VCaP (cell line): ENCODE data around the gene FOS.

Experiments
- H3K27ac ChIP-seq: fragments of 450-650 bp; 2 replicates; pipeline ENCODE4 v1.5.1; 2017
- TF ChIP-seq, protein P1 (sequence below): fragments of 450-650 bp; conservative IDR thresholded peaks from 2 replicates; pipeline ENCODE4 v1.5.1; 2017; ENCODE audit warnings: mild to moderate bottlenecking, moderate library complexity

Gene FOS

DNA sequence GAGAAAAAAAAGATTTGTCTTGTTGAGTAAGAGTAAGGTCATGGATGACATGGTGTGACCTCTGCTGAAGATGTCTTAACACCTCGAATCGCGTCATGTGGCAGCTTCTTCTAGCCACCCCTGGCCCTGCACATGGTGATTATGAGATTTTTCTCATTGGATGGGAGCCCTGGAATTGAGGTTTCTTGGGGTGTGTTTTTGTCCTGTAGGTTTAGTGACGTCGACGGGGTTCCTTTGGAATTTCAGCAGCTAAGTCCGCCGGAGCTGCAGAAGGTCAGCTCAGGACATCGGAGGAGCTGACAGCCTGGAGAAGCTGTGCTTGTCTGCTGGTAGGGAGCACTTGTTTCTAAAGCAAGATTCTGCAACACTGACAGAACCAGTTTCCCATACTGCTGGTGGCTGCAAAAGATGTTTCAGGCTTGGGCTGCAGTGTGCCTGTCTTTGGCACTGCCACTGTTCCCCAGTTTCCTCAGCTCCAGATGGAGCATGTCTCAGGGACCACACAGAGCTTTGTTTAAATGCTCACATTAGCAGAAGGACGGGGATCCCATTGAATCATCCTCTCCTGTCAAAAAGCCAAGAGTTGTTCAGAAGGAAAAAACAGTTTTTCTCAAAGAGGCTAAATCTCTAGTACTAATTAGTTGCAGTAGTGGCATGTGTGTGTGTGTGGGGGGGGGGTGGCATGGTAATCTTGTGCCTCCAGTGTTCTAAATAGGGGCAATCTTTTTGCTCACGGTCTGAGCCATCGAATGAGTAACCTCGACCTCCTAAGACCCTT, 5.2 kb upstream of the FOS start:
- TF ChIP-seq, protein P1, sequence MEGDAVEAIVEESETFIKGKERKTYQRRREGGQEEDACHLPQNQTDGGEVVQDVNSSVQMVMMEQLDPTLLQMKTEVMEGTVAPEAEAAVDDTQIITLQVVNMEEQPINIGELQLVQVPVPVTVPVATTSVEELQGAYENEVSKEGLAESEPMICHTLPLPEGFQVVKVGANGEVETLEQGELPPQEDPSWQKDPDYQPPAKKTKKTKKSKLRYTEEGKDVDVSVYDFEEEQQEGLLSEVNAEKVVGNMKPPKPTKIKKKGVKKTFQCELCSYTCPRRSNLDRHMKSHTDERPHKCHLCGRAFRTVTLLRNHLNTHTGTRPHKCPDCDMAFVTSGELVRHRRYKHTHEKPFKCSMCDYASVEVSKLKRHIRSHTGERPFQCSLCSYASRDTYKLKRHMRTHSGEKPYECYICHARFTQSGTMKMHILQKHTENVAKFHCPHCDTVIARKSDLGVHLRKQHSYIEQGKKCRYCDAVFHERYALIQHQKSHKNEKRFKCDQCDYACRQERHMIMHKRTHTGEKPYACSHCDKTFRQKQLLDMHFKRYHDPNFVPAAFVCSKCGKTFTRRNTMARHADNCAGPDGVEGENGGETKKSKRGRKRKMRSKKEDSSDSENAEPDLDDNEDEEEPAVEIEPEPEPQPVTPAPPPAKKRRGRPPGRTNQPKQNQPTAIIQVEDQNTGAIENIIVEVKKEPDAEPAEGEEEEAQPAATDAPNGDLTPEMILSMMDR = no peak
- H3K27ac ChIP-seq = no peak overlapping the region

DNA sequence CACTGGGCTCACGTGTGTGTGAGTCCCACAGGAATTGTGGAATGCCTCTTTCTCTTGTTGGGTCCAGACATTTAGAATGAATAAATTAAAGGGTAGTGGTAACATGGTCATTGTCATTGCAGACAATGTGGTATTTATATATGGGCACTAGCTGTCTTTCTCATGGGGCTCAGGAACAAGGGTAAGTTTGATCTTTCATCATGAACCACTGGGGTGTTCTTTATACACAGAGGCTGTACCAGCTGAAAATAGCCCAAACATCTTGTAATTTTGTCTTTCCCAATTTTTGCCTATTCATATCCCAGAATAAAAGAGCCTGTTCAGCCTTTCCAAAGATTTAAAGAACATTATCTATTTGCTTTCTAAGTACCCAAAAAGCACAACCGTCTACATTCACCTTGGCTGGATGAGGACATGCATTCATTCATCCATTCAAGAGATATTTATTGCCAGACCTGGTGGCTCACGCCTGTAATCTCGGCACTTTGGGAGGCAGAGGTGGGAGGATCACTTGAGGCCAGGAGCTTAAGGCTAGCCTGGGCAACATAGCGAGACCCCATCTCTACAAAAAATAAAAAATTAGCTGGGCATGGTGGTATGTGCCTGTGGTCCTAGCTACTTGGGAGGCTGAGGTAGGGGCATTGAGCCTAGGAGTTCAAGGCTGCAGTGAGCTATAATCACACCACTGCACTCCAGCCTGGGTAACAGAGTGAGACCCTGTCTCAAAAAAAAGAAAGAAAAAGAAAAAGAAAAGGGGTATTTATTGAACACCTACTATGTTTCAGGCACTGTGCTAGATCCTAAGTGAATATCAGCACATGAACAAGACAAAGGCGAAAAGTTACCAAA, 4.4 kb upstream of the FOS start:
- H3K27ac ChIP-seq = no peak overlapping the region
- TF ChIP-seq, protein P1 = no peak

DNA sequence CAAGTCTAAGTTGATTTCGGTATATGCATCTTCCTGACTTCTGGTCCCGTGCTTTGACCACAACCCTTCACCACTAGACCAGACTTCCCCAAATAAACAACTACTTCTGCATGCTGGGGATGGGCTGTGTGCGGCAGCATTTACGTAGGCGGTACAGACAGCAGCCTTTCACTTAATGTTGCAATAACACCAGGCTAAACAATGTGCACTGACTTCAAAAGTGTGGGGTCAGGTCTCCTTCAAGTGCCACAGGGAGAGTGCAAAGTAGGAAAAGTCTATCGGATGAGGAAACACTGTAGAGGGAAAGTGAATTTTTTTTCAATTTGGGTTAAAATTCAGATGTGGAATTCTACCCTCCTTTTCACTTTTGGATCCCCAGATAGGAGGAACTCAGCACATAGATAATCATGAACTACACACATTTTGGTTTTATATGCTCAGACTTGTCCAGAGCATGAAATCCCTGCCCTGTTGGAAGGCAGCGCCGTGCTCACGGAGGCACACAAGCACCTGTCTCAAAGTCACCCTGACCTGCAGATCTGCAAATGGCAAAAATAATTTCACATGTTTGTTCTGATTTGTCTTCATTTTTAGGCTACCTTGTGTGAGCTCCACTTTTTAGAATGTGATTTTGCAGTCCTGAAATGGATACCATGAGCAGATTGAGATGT, 3.6 kb upstream of the FOS start:
- TF ChIP-seq, protein P1 = no peak
- no peak overlapping the region for H3K27ac ChIP-seq

DNA sequence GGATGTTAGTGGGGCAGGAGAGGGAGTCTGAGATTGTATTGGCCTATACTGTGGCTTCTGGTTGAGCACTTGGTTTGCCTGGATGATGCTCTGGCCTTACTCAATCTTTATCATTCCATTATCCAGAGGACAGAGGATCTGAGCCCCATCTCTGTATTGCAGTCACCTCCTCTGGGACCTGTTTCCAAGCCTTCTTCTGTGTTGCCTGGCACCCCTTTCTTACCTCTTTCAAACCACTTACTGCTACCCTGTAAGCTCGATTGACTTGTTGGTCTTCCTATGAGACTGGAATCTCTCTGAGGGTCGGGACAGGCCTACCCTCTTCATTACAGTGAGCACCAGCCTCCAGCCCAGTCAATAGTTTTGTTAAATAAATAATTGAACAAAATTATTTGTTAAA, 3.0 kb upstream of the FOS start:
- no peak overlapping the region for H3K27ac ChIP-seq
- TF ChIP-seq, protein P1 = no peak

DNA sequence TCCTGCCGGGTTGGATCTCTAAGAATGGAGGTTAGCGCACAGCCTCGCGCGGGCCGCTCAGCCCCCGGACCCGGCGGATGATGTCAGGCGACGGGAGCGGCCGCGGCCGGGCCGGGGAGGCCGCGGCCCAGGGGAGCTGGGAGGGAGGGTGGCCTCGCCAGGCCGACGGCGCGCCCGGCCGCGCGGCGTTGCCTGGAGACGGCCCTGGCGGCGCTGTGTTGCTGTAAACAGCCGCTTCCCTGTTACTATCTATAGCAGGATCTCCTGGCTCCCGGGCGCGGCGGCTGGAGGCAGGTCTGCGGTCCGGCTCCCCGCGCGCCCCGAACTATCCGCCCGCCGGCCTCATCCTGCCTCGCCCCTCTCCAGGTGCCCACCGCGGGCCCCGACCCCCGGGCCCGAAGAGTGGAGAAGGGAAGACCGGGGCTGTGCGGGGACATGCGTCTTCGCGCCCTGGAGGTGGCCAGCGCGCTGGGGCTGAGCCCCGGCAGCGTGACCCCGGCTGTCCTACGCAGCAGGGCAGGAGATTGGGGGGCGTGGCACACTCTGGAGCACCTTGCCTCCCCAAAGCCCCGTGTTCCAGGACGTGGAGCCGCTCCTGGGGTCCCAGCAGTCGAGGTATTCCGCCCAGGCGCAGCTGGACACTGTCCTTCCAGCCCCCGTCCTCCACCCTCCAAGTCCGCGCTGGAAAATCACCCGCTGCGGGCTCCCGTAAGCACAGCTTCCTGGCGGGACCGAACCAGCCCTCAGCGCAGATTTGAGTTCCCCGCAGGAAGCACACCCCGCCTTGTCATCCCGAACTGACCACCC, 1.4 kb upstream of the FOS start:
- TF ChIP-seq, protein P1 = no peak
- H3K27ac ChIP-seq = peak overlapping the region; percentile 75

DNA sequence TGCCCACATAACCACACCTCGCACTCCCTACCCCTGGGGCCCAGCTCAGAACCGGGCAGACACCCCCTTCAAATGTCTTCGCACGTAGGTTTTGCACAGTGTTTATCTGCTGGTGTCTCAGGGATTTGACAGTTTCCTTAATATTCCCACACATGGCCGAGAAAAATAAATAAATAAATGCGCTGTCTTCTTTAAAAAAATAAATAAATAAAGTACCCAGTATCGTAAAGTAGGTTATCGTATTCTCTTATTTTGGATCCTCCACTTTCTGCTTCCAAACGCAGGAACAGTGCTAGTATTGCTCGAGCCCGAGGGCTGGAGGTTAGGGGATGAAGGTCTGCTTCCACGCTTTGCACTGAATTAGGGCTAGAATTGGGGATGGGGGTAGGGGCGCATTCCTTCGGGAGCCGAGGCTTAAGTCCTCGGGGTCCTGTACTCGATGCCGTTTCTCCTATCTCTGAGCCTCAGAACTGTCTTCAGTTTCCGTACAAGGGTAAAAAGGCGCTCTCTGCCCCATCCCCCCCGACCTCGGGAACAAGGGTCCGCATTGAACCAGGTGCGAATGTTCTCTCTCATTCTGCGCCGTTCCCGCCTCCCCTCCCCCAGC, 710 bp upstream of the FOS start:
- TF ChIP-seq, protein P1 = no peak
- peak overlapping the region; percentile 75 for H3K27ac ChIP-seq
